Activated CD8-positive, alpha-beta memory T cell treated with anti-CD3 and anti-CD28 coated beads, Interleukin-2, amount 10 ng/mL, durations not matched to agents 7 days and 5 days (primary cell): Measurements from ENCODE around the gene HMX3. TPM values are rescaled to one million over a fixed set of nuclear protein-coding genes. Genes with fewer than 3 reads are reported as not detected.
A peak's percentile ranks its signal among the peaks of the same experiment; 100 is the strongest.

Experiments
- ATAC-seq: fragments of 150-1000 bp; cut with Tn5 transposase; one replicate; pipeline ENCODE4 v1.10.0; 2021; ENCODE audit warnings: moderate library complexity
- CTCF ChIA-PET: fragments of 350-600 bp; sonication (Branson Sonifier 250); formaldehyde crosslinking; loops from one replicate; lab custom pipeline; 2021; ENCODE audit warnings: antibody characterized with exemption; lab: Charles Lee
- DNase-seq: peaks from one replicate; pipeline ENCODE4 v3.0.0-alpha.2; 2020
- H3K27ac Mint-ChIP-seq: one replicate; pipeline ENCODE4 v1.8.0; 2021; ENCODE audit warnings: mild to moderate bottlenecking, mixed read lengths
- H3K27me3 Mint-ChIP-seq: one replicate; pipeline ENCODE4 v1.8.0; 2021; ENCODE audit warnings: mixed read lengths
- H3K36me3 Mint-ChIP-seq: one replicate; pipeline ENCODE4 v1.8.0; 2021; ENCODE audit warnings: mild to moderate bottlenecking, mixed read lengths
- H3K4me1 Mint-ChIP-seq: one replicate; pipeline ENCODE4 v1.8.0; 2021; ENCODE audit warnings: mixed read lengths
- H3K4me3 Mint-ChIP-seq: one replicate; pipeline ENCODE4 v1.8.0; 2021; ENCODE audit warnings: mild to moderate bottlenecking, moderate library complexity, mixed read lengths
- H3K9me3 Mint-ChIP-seq: one replicate; pipeline ENCODE4 v1.8.0; 2022; ENCODE audit warnings: low read depth, mixed read lengths
- total RNA-seq, 2 experiments: library from RNA; stranded (reverse); gene quantifications; one replicate each; pipeline ENCODE4 v1.2.3, GENCODE V29; 2021

HMX3 gene
- total RNA-seq, 2 experiments from 2014 or later = not detected

DNA sequence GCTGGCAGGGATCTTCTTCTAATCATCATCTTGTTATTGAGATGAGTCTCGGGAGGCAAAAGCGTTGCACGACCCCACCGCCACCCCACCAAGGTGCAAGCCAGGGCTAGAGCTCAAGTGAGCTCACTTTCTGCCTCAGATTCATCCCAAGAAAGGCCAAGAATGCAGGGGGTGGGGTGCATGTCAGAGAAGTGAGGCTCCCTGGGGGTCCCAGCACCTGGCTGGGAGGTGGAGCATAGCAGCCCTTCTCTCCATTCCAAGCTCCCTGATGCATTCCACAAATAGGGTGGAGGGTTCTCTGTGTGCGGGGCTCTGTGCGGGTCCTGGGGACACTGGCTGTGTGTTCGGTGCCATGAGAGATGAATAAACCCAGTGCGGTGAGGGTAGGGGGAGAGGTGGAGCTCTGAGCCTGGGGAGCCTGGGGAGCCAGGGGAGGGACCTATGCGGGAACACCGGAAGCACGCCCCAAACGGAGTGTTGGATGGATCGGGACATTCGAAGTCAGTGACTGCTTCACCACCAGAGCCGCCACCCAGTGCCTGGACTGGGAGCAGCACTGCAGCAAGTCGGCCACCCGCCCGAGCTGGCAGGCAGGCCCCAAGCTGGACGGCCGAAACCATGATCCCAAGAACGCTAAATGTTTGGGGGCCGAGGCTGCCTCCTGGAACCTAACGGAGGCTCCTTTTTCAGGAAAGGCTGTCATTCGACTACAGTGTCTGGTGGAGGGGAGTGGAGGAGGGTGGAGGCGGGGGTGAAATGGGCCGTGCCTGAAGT lies 17.9 kb upstream of the HMX3 start:
- Mint-ChIP-seq H3K36me3 (no peaks in the 10 kb centered on the region), H3K9me3 (no peaks in the 10 kb centered on the region), H3K27ac (no peak overlapping the region), H3K27me3 (peaks cover 39% of the 10 kb centered on the region), H3K4me1 (no peaks in the 10 kb centered on the region), H3K4me3 (no peak overlapping the region)
- ATAC-seq (no peak), DNase-seq (no peak)
- CTCF ChIA-PET = no interaction called here

DNA sequence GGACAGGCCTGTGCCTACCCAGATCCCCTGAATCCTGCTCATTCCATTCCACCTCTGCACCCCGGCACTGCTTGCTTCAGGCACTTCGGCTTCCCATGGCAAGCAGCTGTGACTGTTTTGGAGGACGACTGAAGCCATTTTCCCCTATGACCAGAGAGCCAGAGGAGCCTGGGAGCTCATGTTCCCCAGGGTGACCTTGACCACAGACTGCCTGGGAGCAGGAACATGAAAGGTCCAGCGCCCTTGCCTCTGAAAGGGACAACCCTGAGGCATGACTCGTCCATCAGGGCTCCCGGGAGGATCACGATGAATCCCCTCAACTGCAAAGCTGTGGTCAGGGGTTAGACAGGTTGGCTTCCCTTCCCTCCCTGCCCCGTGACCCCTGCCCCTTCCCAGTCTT lies 16.7 kb upstream of the HMX3 start:
- no peak for DNase-seq
- Mint-ChIP-seq H3K27me3 (peaks cover 44% of the 10 kb centered on the region), H3K4me3 (no peak overlapping the region), H3K4me1 (no peaks in the 10 kb centered on the region), H3K27ac (no peak overlapping the region), H3K36me3 (no peaks in the 10 kb centered on the region), H3K9me3 (no peaks in the 10 kb centered on the region)
- CTCF ChIA-PET = no interaction called here
- no peak for ATAC-seq

DNA sequence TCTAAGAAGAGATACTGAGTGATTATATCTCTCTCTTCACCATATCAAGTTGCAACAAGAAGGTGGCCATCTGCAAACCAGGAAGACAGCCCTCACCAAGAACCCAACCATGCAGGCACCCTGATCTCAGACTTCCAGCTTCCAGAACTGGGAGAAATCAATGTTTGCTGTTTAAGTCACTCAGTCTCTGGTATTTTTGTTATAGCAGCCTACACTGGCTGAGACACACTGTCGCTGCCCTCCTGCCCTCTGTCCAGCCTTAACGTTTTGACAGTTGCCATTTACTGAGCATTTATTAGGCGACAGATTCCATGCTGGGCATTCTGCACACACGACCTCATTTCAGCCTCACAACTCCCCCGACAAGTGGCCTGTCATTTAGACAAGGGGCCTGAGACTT lies 9.5 kb upstream of the HMX3 start:
- no peak for DNase-seq
- Mint-ChIP-seq H3K4me1 (no peaks in the 10 kb centered on the region), H3K4me3 (no peak overlapping the region), H3K36me3 (no peaks in the 10 kb centered on the region), H3K9me3 (no peaks in the 10 kb centered on the region), H3K27ac (no peak overlapping the region), H3K27me3 (peaks cover 63% of the 10 kb centered on the region)
- ATAC-seq = no peak
- CTCF ChIA-PET = no interaction called here

DNA sequence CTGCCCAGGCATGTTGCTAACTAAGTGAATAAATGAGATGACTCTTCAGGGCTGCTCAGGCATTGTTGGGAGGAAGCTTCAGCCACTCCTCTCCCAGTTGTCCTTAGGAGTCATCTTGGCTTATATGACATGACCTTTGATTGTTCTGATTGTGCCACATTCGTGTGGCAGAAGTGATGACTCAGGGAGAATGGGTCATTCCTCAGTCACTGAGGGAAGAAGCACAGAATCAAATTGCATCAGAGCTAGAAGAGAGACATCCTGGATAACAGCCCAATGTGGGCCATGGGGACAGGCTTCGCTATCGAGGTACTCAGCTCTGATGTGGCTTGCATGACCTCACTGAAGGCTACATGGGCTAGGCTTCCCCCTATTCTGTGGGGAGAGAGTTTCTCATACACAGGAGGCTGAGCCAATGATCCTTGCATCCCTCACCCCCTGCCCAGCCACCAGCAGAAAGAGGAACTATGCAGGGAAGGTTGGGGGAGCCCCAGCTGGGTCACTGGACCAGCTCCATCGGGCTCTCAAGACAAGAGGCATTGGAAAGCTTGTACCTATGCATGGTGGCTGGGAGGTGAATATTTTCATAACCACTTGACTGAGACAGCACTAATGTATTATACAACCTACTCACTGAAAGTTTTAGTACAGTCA lies 6.0 kb upstream of the HMX3 start:
- Mint-ChIP-seq H3K36me3 (peaks cover 2% of the 10 kb centered on the region), H3K4me3 (no peak overlapping the region), H3K4me1 (peaks cover 21% of the 10 kb centered on the region), H3K27ac (no peak overlapping the region), H3K27me3 (peaks cover 82% of the 10 kb centered on the region), H3K9me3 (no peaks in the 10 kb centered on the region)
- ATAC-seq = no peak
- DNase-seq = no peak
- CTCF ChIA-PET = interaction anchor here (0.6 kb wide), 1 partner anchor 1697 kb away, joined by 3 read pairs; no protein-coding TSS in a partner anchor

DNA sequence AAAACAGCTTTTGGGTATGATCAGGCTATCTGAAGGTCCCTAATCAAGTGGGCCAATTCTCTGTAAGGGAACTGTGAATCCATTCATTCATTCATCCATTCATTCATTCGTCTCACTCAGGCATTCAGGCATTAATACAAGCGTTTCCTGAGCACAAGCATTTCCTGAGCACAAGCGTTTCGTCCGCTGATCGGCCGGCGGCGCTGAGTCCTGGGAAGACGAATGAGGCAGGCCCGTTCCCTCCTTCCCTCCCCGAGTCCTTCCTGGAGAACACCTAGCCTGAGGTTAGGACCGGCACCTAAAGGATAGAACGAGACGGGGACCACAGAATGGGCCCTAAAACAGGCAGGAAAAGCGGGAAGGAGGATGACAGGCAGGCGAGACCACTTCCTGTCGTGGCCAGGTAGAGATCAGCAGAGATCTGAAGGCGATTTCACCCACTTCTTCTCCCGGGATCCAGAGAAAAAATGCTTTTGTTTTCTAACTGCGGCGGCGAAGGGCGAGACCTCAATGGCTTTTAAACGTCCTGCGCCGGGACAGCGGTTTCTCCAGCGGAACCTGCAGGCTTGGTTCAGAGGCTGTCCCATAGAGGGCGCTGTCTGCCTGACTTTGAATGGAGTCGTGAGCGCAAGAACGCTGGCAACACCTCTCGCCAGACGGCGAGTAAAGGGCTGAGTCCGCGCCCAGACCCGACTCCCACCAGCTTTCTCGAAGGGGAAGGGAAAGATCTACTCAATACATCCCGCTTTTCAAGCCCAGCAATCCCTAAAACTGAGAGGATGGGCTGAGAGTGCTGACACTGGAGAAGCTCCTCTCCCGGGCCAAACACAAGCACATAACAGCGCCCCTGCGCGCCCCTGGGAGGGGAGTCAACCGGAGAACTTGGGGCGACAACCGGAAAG lies 2.9 kb upstream of the HMX3 start:
- Mint-ChIP-seq H3K27me3 (peaks cover 87% of the 10 kb centered on the region), H3K4me1 (peaks cover 28% of the 10 kb centered on the region), H3K27ac (peak overlapping the region; percentile 68), H3K9me3 (no peaks in the 10 kb centered on the region), H3K36me3 (peaks cover 3% of the 10 kb centered on the region), H3K4me3 (peak overlapping the region; percentile 41)
- peak; percentile 71 for ATAC-seq
- CTCF ChIA-PET = interaction anchor here (0.6 to 4.5 kb wide), 8 partner anchors 12 to 425 kb away, joined by 3 to 25 read pairs (median 6); no protein-coding TSS in a partner anchor
- peak; percentile 89 for DNase-seq

DNA sequence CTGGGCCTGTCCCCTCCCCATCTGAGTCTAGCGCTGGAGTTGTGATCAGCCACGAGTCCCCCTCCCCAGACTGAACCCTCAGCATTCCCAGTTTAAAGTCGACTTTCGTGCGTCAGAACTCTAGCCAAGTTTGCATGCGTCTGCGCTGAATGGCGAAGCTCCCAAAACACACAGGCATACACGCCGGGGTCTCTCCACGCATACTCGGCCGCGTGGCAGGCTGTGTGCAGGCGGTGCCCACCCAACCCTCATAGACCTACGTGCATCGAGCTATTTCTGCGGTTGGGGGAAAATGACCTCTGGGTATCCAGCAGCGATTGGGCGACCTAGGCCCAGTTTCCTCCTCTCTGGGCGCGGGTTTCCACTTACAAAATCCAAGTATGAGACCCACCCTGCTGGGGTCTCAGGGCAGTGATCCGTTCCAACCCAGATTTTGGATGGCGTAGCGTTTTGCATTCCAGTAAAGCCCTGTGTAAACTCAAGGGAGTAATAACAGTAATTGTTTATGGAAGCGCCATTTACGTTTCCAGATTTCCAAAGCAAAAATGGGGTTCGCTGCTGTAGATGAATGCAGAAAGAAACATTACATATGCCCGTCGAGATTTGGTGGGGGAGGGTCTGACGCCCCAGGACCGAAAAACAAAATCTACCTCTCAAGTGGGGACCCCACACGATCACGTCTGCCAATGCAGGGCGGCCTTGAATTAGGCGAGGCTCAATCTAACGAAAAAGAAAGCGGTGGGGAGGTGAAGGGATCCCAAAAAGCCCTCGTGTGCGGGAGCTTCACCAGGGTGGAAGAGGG lies 2.0 kb upstream of the HMX3 start:
- Mint-ChIP-seq H3K4me1 (peaks cover 30% of the 10 kb centered on the region), H3K27me3 (peaks cover 88% of the 10 kb centered on the region), H3K4me3 (no peak overlapping the region), H3K36me3 (peaks cover 5% of the 10 kb centered on the region), H3K27ac (peak overlapping the region; percentile 67), H3K9me3 (no peaks in the 10 kb centered on the region)
- ATAC-seq (no peak), DNase-seq (no peak)
- CTCF ChIA-PET = interaction anchor here (0.7 to 4.5 kb wide), 9 partner anchors 11 to 424 kb away, joined by 3 to 25 read pairs (median 5); partner anchors contain the start of gene HMX2

DNA sequence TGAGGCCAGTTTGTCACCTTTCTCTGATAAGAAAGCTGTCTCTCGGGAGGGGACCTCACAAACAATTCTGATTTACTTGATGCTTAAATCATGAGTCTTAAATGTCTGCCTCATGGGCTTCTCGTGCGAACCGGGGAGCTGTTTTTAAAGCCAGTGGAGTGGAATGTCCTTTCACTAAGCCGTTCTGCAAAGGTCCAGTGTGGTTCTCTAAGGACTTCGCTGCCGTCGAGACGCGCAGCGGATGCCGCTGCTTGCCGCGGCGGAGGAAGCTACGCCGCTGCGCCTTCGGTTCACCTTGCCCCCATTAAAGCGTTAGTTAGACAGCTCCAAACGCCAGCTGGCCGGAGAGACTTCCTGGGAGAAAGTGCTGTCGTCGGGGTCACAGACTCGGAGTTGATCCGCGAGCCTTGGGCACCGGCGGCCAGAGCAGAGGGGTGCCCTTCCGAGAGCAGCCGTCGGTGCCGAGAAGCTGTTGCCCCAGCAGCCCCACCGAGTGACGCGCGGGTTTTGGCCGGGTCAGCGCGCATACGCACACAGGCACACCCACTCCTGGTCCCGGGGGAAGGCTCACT lies 1.3 kb upstream of the HMX3 start:
- Mint-ChIP-seq H3K27me3 (peaks cover 90% of the 10 kb centered on the region), H3K4me3 (peak overlapping the region; percentile 35), H3K9me3 (no peaks in the 10 kb centered on the region), H3K36me3 (peaks cover 5% of the 10 kb centered on the region), H3K27ac (peak overlapping the region; percentile 67), H3K4me1 (peaks cover 31% of the 10 kb centered on the region)
- CTCF ChIA-PET = interaction anchor here (1.1 to 4.5 kb wide), 6 partner anchors 11 to 424 kb away, joined by 3 to 25 read pairs (median 6); partner anchors contain the start of gene HMX2
- no peak for DNase-seq
- no peak for ATAC-seq

DNA sequence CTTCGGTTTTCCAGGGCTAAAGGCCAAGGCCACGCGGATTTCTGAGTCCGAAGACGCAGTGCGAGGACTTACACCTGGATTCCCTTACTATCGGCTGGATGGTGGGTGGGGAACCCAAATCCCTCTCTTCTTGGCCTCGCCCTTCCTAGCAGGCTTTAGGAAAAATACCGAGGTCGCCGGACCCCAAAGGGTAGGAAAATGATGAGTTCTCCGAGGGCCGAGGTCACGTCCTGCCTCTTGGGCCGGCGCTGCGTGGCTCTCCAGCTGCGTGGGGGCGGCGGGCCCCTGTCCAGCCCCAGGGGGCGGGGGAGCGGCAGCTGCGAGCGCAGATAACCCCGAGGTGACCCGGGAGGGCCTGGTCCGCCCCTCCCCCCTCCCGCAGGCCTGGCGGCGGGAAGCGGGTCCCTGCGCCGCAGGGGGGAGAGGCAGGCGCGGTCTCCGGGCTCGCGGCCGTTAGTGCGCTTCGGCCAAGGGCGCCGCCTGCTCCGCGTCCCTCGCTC lies 805 bp upstream of the HMX3 start:
- Mint-ChIP-seq H3K9me3 (no peaks in the 10 kb centered on the region), H3K27ac (no peak overlapping the region), H3K4me1 (peaks cover 35% of the 10 kb centered on the region), H3K36me3 (peaks cover 5% of the 10 kb centered on the region), H3K4me3 (peak overlapping the region; percentile 48), H3K27me3 (peaks cover 90% of the 10 kb centered on the region)
- ATAC-seq = no peak
- DNase-seq = no peak
- CTCF ChIA-PET = interaction anchor here (1.1 to 4.5 kb wide), 5 partner anchors 10 to 423 kb away, joined by 3 to 25 read pairs (median 5); partner anchors contain the start of gene HMX2

DNA sequence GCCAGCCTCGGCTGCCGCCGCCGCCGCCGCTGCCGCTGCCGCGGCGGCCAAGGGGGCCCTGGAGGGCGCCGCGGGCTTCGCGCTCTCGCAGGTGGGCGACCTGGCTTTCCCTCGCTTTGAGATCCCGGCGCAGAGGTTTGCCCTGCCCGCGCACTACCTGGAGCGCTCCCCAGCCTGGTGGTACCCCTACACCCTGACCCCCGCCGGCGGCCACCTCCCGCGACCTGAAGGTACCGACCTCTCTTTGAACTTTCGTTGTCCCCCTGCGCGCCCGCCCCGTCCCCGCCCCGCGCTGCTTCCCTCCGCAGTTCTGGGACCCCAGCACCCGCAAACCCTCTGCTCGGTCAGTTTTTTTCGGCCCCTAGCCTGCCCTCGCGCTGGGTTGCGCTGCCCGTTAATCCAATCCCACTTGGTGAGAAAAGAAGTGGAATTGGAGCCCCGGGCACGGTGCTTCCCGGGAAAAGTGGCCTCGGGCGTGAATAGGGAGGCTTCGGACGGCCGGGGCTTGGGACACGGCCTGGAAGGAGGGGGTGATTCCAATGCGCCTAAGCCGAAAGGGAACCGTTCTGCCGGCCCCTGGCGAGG lies 543 bp downstream of the HMX3 start:
- ATAC-seq (no peak), DNase-seq (no peak)
- H3K27ac Mint-ChIP-seq = peak overlapping the region; percentile 43

DNA sequence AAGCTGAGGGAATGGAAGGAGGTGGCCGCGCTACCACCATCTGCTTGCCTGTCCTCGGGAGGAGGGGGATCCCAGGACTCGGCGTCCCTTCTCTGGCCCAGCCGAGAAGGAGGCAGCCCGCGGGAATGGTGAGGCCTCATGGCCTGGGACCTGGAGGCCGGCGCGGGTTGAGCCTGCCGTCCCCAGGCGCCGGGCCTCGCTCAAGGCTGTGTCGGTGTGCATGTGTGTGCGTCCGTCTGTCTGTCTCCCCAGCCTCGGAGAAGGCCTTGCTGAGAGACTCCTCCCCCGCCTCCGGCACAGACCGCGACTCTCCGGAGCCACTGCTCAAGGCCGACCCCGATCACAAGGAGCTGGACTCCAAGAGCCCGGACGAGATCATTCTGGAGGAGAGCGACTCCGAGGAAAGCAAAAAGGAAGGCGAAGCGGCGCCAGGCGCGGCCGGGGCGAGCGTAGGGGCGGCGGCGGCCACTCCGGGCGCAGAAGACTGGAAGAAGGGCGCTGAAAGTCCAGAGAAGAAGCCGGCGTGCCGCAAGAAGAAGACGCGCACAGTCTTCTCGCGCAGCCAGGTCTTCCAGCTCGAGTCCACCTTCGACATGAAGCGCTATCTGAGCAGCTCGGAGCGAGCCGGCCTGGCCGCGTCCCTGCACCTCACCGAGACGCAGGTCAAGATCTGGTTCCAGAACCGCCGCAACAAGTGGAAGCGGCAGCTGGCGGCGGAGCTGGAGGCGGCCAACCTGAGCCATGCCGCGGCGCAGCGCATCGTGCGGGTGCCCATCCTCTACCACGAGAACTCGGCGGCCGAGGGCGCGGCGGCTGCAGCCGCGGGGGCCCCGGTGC lies 1.3 kb downstream of the HMX3 start:
- Mint-ChIP-seq H3K36me3 (peaks cover 5% of the 10 kb centered on the region), H3K27me3 (peaks cover 91% of the 10 kb centered on the region), H3K4me1 (peaks cover 35% of the 10 kb centered on the region), H3K27ac (peak overlapping the region; percentile 82), H3K4me3 (peak overlapping the region; percentile 51), H3K9me3 (no peaks in the 10 kb centered on the region)
- ATAC-seq = no peak
- CTCF ChIA-PET = interaction anchor here (5.2 kb wide), 1 partner anchor 13 kb away, joined by 26 read pairs; no protein-coding TSS in a partner anchor
- DNase-seq = no peak

More for the DNA sequence above, 543 bp downstream of the HMX3 start:
- Mint-ChIP-seq H3K4me3 (no peak overlapping the region), H3K4me1 (peaks cover 35% of the 10 kb centered on the region), H3K27me3 (peaks cover 90% of the 10 kb centered on the region), H3K9me3 (no peaks in the 10 kb centered on the region), H3K36me3 (peaks cover 5% of the 10 kb centered on the region)
- CTCF ChIA-PET = interaction anchor here (5.2 kb wide), 1 partner anchor 14 kb away, joined by 26 read pairs; no protein-coding TSS in a partner anchor

DNA sequence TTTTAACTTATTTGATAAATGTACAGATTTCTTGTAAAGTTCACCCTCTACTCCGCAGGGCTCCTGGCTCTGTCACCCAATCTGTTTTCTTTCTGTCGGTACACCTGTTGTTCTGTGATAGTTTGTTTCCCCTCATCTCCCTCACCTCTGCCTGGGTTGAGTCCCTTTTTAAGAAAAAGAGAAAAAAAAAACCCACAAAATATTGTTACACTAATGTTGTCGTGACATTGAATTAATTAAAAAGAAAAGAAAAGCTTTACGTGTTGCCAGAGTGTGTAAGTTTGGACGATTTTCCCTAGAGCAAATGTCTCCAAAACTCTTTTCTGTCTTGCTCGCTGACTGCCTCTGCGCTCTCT lies 3.4 kb downstream of the HMX3 start:
- DNase-seq = no peak
- Mint-ChIP-seq H3K9me3 (no peaks in the 10 kb centered on the region), H3K4me3 (no peak overlapping the region), H3K27me3 (peaks cover 89% of the 10 kb centered on the region), H3K27ac (peak overlapping the region; percentile 9), H3K36me3 (peaks cover 4% of the 10 kb centered on the region), H3K4me1 (peaks cover 20% of the 10 kb centered on the region)
- ATAC-seq = no peak
- CTCF ChIA-PET = interaction anchor here (1.0 to 5.2 kb wide), 3 partner anchors 11 to 102 kb away, joined by 3 to 26 read pairs (median 3); partner anchors contain the start of gene BUB3
